Nephron (organoid): ENCODE results near the gene SNX5.
"Not testable (repeated sequence)": the region's sequence is repeated elsewhere in the genome, so short reads cannot be mapped to it uniquely, and the experiment has no call there.

Experiments used
- H3K27ac Mint-ChIP-seq, 3 experiments: 2 replicates each; pipeline ENCODE4 v1.8.0; 2020; ENCODE audit warnings: mixed read lengths in 3 of 3, mild to moderate bottlenecking in 2 of 3, moderate library complexity in 1 of 3
- H3K27me3 Mint-ChIP-seq: 2 replicates; pipeline ENCODE4 v1.8.0; 2021; ENCODE audit warnings: low read depth, mild to moderate bottlenecking, moderate library complexity, mixed read lengths
- H3K36me3 Mint-ChIP-seq: 2 replicates; pipeline ENCODE4 v1.8.0; 2020; ENCODE audit warnings: low read depth, mixed read lengths
- H3K4me1 Mint-ChIP-seq: 2 replicates; pipeline ENCODE4 v1.8.0; 2020; ENCODE audit warnings: mixed read lengths
- H3K4me3 Mint-ChIP-seq, 3 experiments: 2 replicates each; pipeline ENCODE4 v1.8.0; 2020; ENCODE audit warnings: mild to moderate bottlenecking in 3 of 3, mixed read lengths in 3 of 3, moderate library complexity in 2 of 3
- H3K9me3 Mint-ChIP-seq: 2 replicates; pipeline ENCODE4 v1.8.0; 2020; ENCODE audit warnings: mixed read lengths
- TF ChIP-seq, protein P1 (sequence below), 3 experiments: fragments of 200-600 bp; sonication (generic); IDR thresholded peaks; one replicate each; pipeline ENCODE4 v1.5.0; 2021; ENCODE audit warnings: antibody characterized with exemption in 3 of 3; ENCODE audit not compliant: unreplicated experiment in 3 of 3

Gene SNX5

DNA sequence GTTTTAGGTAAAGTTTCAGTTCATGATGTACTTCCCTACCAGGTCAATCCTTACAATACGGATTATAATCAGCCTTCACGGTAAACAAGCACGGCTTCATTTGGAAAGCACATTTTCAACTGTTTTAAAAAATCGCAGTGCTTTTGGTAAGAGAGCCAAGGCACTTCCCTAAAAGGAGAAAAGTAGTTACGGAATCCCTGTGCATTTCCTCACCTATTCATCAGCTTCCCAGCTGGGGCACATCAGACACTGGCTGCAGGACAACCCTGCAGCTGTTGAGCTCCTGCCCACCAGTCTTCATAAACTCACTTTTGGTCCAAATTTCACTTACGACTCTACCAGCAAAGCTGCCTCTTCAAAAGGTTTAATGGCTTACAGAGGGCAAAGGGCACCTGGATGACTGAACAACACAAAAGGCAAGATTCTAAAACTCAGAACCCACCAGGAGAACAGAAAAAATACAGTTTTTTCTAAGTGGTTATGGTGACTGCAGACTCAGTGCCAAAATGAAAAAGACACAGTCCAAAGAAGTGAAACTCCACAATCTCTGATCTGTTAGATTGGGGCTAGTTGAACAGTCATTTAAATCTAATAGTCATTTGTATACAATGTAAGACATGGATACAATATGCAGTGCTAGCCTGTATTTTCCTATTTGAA is 7.5 kb downstream of the SNX5 start:
- Mint-ChIP-seq H3K27ac (peak overlapping the region; percentile 86 to 99 (median 96)), H3K27me3 (no peaks in the 10 kb centered on the region), H3K4me1 (peaks cover 78% of the 10 kb centered on the region), H3K36me3 (peaks cover 21% of the 10 kb centered on the region), H3K4me3 (peak overlapping the region; percentile 18 to 71 (median 64)), H3K9me3 (no peaks in the 10 kb centered on the region)
- TF ChIP-seq, protein P1, sequence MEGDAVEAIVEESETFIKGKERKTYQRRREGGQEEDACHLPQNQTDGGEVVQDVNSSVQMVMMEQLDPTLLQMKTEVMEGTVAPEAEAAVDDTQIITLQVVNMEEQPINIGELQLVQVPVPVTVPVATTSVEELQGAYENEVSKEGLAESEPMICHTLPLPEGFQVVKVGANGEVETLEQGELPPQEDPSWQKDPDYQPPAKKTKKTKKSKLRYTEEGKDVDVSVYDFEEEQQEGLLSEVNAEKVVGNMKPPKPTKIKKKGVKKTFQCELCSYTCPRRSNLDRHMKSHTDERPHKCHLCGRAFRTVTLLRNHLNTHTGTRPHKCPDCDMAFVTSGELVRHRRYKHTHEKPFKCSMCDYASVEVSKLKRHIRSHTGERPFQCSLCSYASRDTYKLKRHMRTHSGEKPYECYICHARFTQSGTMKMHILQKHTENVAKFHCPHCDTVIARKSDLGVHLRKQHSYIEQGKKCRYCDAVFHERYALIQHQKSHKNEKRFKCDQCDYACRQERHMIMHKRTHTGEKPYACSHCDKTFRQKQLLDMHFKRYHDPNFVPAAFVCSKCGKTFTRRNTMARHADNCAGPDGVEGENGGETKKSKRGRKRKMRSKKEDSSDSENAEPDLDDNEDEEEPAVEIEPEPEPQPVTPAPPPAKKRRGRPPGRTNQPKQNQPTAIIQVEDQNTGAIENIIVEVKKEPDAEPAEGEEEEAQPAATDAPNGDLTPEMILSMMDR (IDR thresholded peaks at IDR 0.05; ENCODE audit: unreplicated experiment in 3 of 3): no peak

DNA sequence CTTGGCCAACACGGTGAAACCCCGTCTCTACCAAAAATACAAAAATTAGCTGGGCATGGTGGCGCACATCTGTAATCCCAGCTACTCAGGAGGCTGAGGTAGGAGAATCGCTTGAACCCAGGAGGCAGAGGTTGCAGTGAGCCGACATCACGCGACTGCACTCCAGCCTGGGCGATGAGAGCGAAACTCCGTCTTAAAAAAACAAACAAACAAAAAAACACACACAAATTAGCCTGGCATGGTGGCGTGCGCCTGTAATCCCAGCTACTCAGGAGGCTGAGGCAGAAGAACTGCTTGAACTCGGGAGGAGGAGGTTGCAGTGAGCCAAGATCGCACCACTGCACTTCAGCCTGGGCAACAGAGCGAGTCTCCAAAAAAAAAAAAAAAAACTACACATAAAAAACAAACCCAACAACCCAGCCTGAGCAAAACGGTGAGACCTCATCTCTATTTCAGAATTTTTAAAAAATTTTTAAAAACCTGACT is 8.2 kb downstream of the SNX5 start:
- peak overlapping the region; percentile 86 to 99 (median 96) for H3K27ac Mint-ChIP-seq
- peaks cover 72% of the 10 kb centered on the region for H3K4me1 Mint-ChIP-seq
- peaks cover 27% of the 10 kb centered on the region for H3K36me3 Mint-ChIP-seq
- not testable (repeated sequence) for H3K27me3 Mint-ChIP-seq, H3K9me3 Mint-ChIP-seq
- H3K4me3 Mint-ChIP-seq: peak overlapping the region; percentile 17 to 71 (median 21)

DNA sequence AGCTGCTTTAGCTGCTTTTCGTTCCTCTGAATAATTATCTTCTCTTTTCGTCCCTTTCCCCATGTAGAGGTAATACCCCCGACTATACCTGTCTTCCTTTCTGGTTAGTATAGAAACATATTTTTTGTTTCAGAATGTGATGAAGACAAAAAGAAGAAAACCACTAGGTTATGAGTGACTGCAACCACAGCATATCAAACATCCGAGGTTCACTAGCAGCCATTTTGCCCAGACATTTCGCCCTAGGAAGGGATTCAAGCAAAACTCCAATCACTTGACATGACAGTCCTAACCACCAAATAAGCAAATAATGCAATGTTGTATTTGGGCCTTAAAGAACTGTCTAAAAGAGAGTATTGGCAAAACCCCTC is 9.4 kb downstream of the SNX5 start:
- Mint-ChIP-seq H3K4me1 (peaks cover 67% of the 10 kb centered on the region), H3K9me3 (no peaks in the 10 kb centered on the region), H3K27ac (peak overlapping the region; percentile 96 to 99 (median 96)), H3K27me3 (no peaks in the 10 kb centered on the region), H3K36me3 (peaks cover 33% of the 10 kb centered on the region), H3K4me3 (peak overlapping the region in 1 of 3 experiments; percentile 41)
- TF ChIP-seq, protein P1 (IDR thresholded peaks at IDR 0.05; ENCODE audit: unreplicated experiment in 3 of 3): no peak

DNA sequence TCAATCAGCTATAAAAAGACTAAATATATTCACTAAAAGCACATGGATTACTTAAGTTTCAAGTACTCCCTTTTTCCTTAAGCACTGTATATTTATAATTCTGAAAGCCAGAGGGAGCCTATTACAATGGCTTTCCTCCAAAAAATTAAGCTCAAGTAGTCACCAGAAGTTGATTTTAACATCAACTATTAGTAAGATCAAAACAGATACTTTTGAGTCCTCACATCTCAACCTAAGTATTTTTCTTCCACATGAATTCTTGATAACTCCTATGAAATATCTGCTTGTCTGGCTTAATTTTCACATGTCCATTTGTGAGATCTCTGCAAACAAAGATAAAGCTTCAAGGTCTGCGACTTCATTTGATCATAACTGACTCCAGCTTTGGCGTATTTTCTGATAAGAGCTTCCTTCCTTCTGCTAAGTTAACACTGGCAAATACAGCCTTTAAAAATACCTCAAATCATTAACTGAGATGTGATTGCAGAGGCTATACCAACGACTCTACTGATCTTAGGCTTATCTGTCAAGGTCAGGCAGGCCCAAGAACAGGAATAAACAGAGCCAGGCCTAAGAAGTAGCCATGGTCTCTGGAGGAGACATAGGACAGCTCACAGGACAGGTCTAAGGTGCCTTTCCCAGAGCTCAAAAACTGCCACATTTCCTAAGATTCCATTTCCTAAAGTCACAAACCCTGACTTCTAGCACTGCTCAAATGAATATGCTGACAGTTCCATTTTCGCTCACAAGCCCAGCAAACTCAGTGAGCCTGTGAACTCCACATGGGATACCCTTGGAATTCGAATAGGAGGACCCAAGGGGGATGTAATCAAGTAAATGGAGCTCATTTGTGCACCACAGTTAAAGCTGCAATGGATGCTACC is 10.0 kb downstream of the SNX5 start:
- Mint-ChIP-seq H3K27ac (peak overlapping the region; percentile 96 to 99 (median 96)), H3K36me3 (peaks cover 39% of the 10 kb centered on the region), H3K9me3 (no peaks in the 10 kb centered on the region), H3K4me3 (peak overlapping the region in 1 of 3 experiments; percentile 30), H3K27me3 (no peaks in the 10 kb centered on the region), H3K4me1 (peaks cover 63% of the 10 kb centered on the region)
- TF ChIP-seq, protein P1 (IDR thresholded peaks at IDR 0.05; ENCODE audit: unreplicated experiment in 3 of 3): no peak

DNA sequence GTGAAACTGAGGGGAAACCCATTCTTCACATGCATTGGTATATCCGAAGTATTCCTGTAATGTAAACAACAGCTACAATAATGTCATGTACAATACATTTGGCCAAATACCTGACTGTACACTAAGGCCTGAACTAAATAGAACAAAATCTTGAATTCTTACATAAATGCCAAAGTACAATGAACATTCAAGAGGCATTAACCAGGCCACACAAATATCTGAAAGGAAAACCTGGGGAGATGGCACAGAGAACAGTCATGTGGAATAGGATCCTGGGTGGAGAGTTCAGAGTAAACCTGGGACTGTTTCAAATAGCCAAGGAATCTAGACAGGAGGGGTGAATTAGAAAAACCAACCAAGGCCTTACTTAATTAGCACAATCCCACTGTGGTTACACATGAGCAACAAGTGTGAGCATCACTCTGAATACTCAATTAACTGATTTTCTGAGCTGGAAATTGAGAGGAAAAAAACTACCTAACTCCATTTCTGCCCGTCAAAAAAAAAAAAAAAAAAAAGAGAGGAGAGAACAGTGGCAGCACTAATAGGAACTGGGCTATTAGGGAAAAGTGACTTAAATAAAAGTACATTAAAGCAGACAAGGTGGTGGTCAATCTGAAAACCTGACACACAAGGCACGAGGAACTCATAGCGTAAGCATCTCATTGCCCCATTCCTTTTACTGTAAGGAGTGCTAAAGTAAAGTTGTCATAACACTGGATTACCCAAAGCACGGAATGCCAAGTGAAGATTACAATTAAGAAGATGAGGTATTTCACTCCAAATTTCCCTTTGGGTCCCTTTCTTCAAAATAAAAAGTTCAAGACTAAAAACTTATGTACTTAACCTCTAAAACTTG is 10.9 kb downstream of the SNX5 start:
- no peaks in the 10 kb centered on the region for H3K27me3 Mint-ChIP-seq
- H3K27ac Mint-ChIP-seq: peak overlapping the region; percentile 96 to 99 (median 96)
- H3K36me3 Mint-ChIP-seq: peaks cover 44% of the 10 kb centered on the region
- H3K4me3 Mint-ChIP-seq: no peak overlapping the region
- no peaks in the 10 kb centered on the region for H3K9me3 Mint-ChIP-seq
- TF ChIP-seq, protein P1 (IDR thresholded peaks at IDR 0.05; ENCODE audit: unreplicated experiment in 3 of 3): no peak
- H3K4me1 Mint-ChIP-seq: peaks cover 54% of the 10 kb centered on the region
